CD4-positive, CD25-positive, alpha-beta regulatory T cell (primary cell): Measurements from ENCODE around the gene DAZAP2. TPM values are rescaled to one million over a fixed set of nuclear protein-coding genes. Genes with fewer than 3 reads are reported as not detected.

Source experiments
- ATAC-seq, 2 donors: fragments of 150-1000 bp; cut with Tn5 transposase; one replicate each; pipeline ENCODE4 v1.10.0; 2021; ENCODE audit warnings: low read depth in 2 of 2, moderate number of reproducible peaks in 2 of 2, moderate library complexity in 1 of 2
- DNase-seq, 3 donors: peaks; one replicate each; pipeline versions ENCODE4 v3.0.0 to v3.0.0-alpha.2; 2012 to 2022; ENCODE audit warnings: mixed read lengths in 1 of 3
- H3K27ac ChIP-seq: one replicate; pipeline ENCODE4 v1.7.0; 2013; ENCODE audit warnings: mild to moderate bottlenecking, low read length; ENCODE audit not compliant: insufficient read depth, poor library complexity, severe bottlenecking
- H3K27me3 ChIP-seq: one replicate; pipeline ENCODE4 v1.7.0; 2013; ENCODE audit warnings: low read length; ENCODE audit not compliant: control insufficient read depth, insufficient read depth
- H3K36me3 ChIP-seq: one replicate; pipeline ENCODE4 v1.7.0; 2013; ENCODE audit warnings: mild to moderate bottlenecking, low read length, moderate library complexity; ENCODE audit not compliant: control insufficient read depth, insufficient read depth
- H3K4me1 ChIP-seq: 2 replicates; pipeline ENCODE4 v1.7.0; 2013; ENCODE audit warnings: mild to moderate bottlenecking, low read length; ENCODE audit not compliant: insufficient read depth, control insufficient read depth, poor library complexity, severe bottlenecking
- H3K4me3 ChIP-seq: one replicate; pipeline ENCODE4 v1.7.0; 2013; ENCODE audit warnings: low read depth, mild to moderate bottlenecking, low read length, moderate library complexity
- H3K9me3 ChIP-seq, 2 experiments: 1 replicate in 1 of 2; 2 replicates in 1 of 2; pipeline ENCODE4 v1.7.0; 2013; ENCODE audit warnings: low read length in 2 of 2, mild to moderate bottlenecking in 1 of 2, moderate library complexity in 1 of 2; ENCODE audit not compliant: control insufficient read depth in 2 of 2
- H3K27ac Mint-ChIP-seq, 3 donors: one replicate each; pipeline ENCODE4 v1.8.0; 2020 to 2022; ENCODE audit warnings: mild to moderate bottlenecking in 3 of 3, mixed read lengths in 3 of 3, moderate library complexity in 2 of 3
- H3K27me3 Mint-ChIP-seq: one replicate; pipeline ENCODE4 v1.8.0; 2022; ENCODE audit warnings: mild to moderate bottlenecking, mixed read lengths
- H3K36me3 Mint-ChIP-seq: one replicate; pipeline ENCODE4 v1.8.0; 2020; ENCODE audit warnings: mixed read lengths
- H3K4me1 Mint-ChIP-seq, 4 donors: one replicate each; pipeline ENCODE4 v1.8.0; 2020 to 2022; ENCODE audit warnings: mixed read lengths in 4 of 4, mild to moderate bottlenecking in 1 of 4
- H3K4me3 Mint-ChIP-seq, 4 donors: one replicate each; pipeline ENCODE4 v1.8.0; 2020 to 2022; ENCODE audit warnings: mild to moderate bottlenecking in 4 of 4, mixed read lengths in 4 of 4, moderate library complexity in 3 of 4
- H3K9me3 Mint-ChIP-seq, 7 donors: one replicate each; pipeline ENCODE4 v1.8.0; 2020 to 2022; ENCODE audit warnings: mixed read lengths in 7 of 7, mild to moderate bottlenecking in 3 of 7, moderate library complexity in 2 of 7
- polyA plus RNA-seq, 4 donors: library from polyadenylated mRNA; unstranded; fragments of 300-500 nt; fragmentation: Illumina TruSeq; gene quantifications; one replicate each; pipeline ENCODE4 v1.2.3, GENCODE V29; 2021
- total RNA-seq: library from RNA; stranded (reverse); gene quantifications from one replicate; pipeline ENCODE4 v1.2.3, GENCODE V29; 2022

Gene DAZAP2
- total and polyA plus RNA-seq, 5 donors from 2014 or later, result 338 to 1,956 (median 1,560) TPM

- ATAC-seq (no peak), DNase-seq (no peak)
- Histone ChIP-seq H3K9me3 (no peaks in the 10 kb centered on the region), H3K36me3 (no peaks in the 10 kb centered on the region), H3K27ac (no peak overlapping the region), H3K4me3 (no peak overlapping the region), H3K4me1 (no peaks in the 10 kb centered on the region), H3K27me3 (no peaks in the 10 kb centered on the region)
- peaks cover 0 to 4% (median 1%) of the 10 kb centered on the region in 4 donors for H3K4me1 Mint-ChIP-seq
- no peak overlapping the region for H3K4me3 Mint-ChIP-seq
- peaks cover 10% of the 10 kb centered on the region for H3K27me3 Mint-ChIP-seq
- no peaks in the 10 kb centered on the region for H3K9me3 Mint-ChIP-seq
- H3K27ac Mint-ChIP-seq, result no peak overlapping the region
- H3K36me3 Mint-ChIP-seq, result no peaks in the 10 kb centered on the region
Measured at GRCh38 chr12:51227962-51228361, 10.7 kb upstream of the DAZAP2 start.

GRCh38 chr12:51229116-51229809 lies 9.4 kb upstream of the DAZAP2 start:
- no peak overlapping the region for H3K27ac Mint-ChIP-seq
- ATAC-seq, result no peak
- Histone ChIP-seq H3K27me3 (no peaks in the 10 kb centered on the region), H3K9me3 (no peaks in the 10 kb centered on the region), H3K4me1 (no peaks in the 10 kb centered on the region), H3K36me3 (no peaks in the 10 kb centered on the region), H3K4me3 (no peak overlapping the region), H3K27ac (no peak overlapping the region)
- H3K4me1 Mint-ChIP-seq, result peaks cover 0 to 4% (median 1%) of the 10 kb centered on the region in 4 donors
- peaks cover 10% of the 10 kb centered on the region for H3K27me3 Mint-ChIP-seq
- H3K4me3 Mint-ChIP-seq, result no peak overlapping the region
- no peak for DNase-seq
- no peaks in the 10 kb centered on the region for H3K36me3 Mint-ChIP-seq
- no peaks in the 10 kb centered on the region for H3K9me3 Mint-ChIP-seq

GRCh38 chr12:51232642-51233041 lies 6.0 kb upstream of the DAZAP2 start:
- Mint-ChIP-seq H3K4me1 (peaks cover 0 to 4% (median 1%) of the 10 kb centered on the region in 4 donors), H3K27ac (no peak overlapping the region), H3K9me3 (no peaks in the 10 kb centered on the region), H3K36me3 (no peaks in the 10 kb centered on the region), H3K27me3 (peaks cover 11% of the 10 kb centered on the region), H3K4me3 (no peak overlapping the region)
- ATAC-seq (no peak), DNase-seq (no peak)
- no peaks in the 10 kb centered on the region for H3K27me3 ChIP-seq
- H3K4me1 ChIP-seq, result peaks cover under 1% of the 10 kb centered on the region
- no peak overlapping the region for H3K27ac ChIP-seq
- H3K36me3 ChIP-seq, result no peaks in the 10 kb centered on the region
- H3K9me3 ChIP-seq, result no peaks in the 10 kb centered on the region
- H3K4me3 ChIP-seq, result no peak overlapping the region

GRCh38 chr12:51234530-51234929 lies 4.1 kb upstream of the DAZAP2 start:
- ATAC-seq (no peak), DNase-seq (no peak)
- no peaks in the 10 kb centered on the region for H3K9me3 ChIP-seq
- H3K4me1 ChIP-seq, result peaks cover 9% of the 10 kb centered on the region
- H3K27ac ChIP-seq, result no peak overlapping the region
- peaks cover 0 to 15% (median 10%) of the 10 kb centered on the region in 4 donors for H3K4me1 Mint-ChIP-seq
- peak overlapping the region in 2 of 4 donors; percentile 3 to 40 for H3K4me3 Mint-ChIP-seq
- no peaks in the 10 kb centered on the region for H3K36me3 Mint-ChIP-seq
- H3K27me3 ChIP-seq, result no peaks in the 10 kb centered on the region
- H3K36me3 ChIP-seq, result no peaks in the 10 kb centered on the region
- peaks cover 20% of the 10 kb centered on the region for H3K27me3 Mint-ChIP-seq
- no peaks in the 10 kb centered on the region for H3K9me3 Mint-ChIP-seq
- H3K4me3 ChIP-seq, result no peak overlapping the region
- no peak overlapping the region for H3K27ac Mint-ChIP-seq

- H3K27ac Mint-ChIP-seq, result peak overlapping the region; percentile 99 to 100 (median 100)
- Histone ChIP-seq H3K27ac (peak overlapping the region; percentile 100), H3K9me3 (no peaks in the 10 kb centered on the region), H3K27me3 (no peaks in the 10 kb centered on the region), H3K4me3 (peak overlapping the region; percentile 86), H3K36me3 (peaks cover 30% of the 10 kb centered on the region), H3K4me1 (peaks cover 36% of the 10 kb centered on the region)
- peaks cover 30% of the 10 kb centered on the region for H3K36me3 Mint-ChIP-seq
- H3K4me1 Mint-ChIP-seq, result peaks cover 17 to 47% (median 38%) of the 10 kb centered on the region in 4 donors
- ATAC-seq, result no peak
- no peak for DNase-seq
- no peaks in the 10 kb centered on the region for H3K9me3 Mint-ChIP-seq
- peaks cover 14% of the 10 kb centered on the region for H3K27me3 Mint-ChIP-seq
- peak overlapping the region; percentile 95 to 99 (median 98) for H3K4me3 Mint-ChIP-seq
Measured at GRCh38 chr12:51238037-51238509, 553 bp upstream of the DAZAP2 start.

- ATAC-seq (no peak), DNase-seq (no peak)
- peaks cover 14% of the 10 kb centered on the region for H3K27me3 Mint-ChIP-seq
- peaks cover 45% of the 10 kb centered on the region for H3K36me3 ChIP-seq
- no peaks in the 10 kb centered on the region for H3K27me3 ChIP-seq
- H3K27ac Mint-ChIP-seq, result peak overlapping the region; percentile 14 to 100 (median 75)
- H3K4me3 Mint-ChIP-seq, result peak overlapping the region; percentile 95 to 99 (median 98)
- peak overlapping the region; percentile 86 for H3K4me3 ChIP-seq
- H3K27ac ChIP-seq, result no peak overlapping the region
- peaks cover 18 to 69% (median 56%) of the 10 kb centered on the region in 4 donors for H3K4me1 Mint-ChIP-seq
- H3K36me3 Mint-ChIP-seq, result peaks cover 44% of the 10 kb centered on the region
- no peaks in the 10 kb centered on the region for H3K9me3 ChIP-seq
- H3K9me3 Mint-ChIP-seq, result no peaks in the 10 kb centered on the region
- H3K4me1 ChIP-seq, result peaks cover 37% of the 10 kb centered on the region
Measured at GRCh38 chr12:51240971-51241370, 2.3 kb downstream of the DAZAP2 start.

GRCh38 chr12:51242120-51242519 lies 3.5 kb downstream of the DAZAP2 start:
- Histone ChIP-seq H3K9me3 (no peaks in the 10 kb centered on the region), H3K36me3 (peaks cover 48% of the 10 kb centered on the region), H3K27ac (peak overlapping the region; percentile 52), H3K27me3 (no peaks in the 10 kb centered on the region), H3K4me3 (no peak overlapping the region), H3K4me1 (peaks cover 48% of the 10 kb centered on the region)
- H3K27ac Mint-ChIP-seq, result peak overlapping the region; percentile 60 to 79 (median 69)
- DNase-seq, result no peak
- peaks cover 22 to 79% (median 65%) of the 10 kb centered on the region in 4 donors for H3K4me1 Mint-ChIP-seq
- peaks cover 49% of the 10 kb centered on the region for H3K36me3 Mint-ChIP-seq
- peaks cover 9% of the 10 kb centered on the region for H3K27me3 Mint-ChIP-seq
- peak overlapping the region; percentile 57 to 90 (median 70) for H3K4me3 Mint-ChIP-seq
- ATAC-seq, result no peak
- H3K9me3 Mint-ChIP-seq, result no peaks in the 10 kb centered on the region

- Mint-ChIP-seq H3K27ac (peak overlapping the region in 1 of 3 donors; percentile 15), H3K27me3 (peaks cover 7% of the 10 kb centered on the region), H3K4me1 (peaks cover 28 to 84% (median 69%) of the 10 kb centered on the region in 4 donors), H3K36me3 (peaks cover 49% of the 10 kb centered on the region), H3K4me3 (peak overlapping the region; percentile 3 to 75 (median 58)), H3K9me3 (no peaks in the 10 kb centered on the region)
- DNase-seq, result no peak
- Histone ChIP-seq H3K27me3 (no peaks in the 10 kb centered on the region), H3K4me1 (peaks cover 53% of the 10 kb centered on the region), H3K9me3 (no peaks in the 10 kb centered on the region), H3K36me3 (peaks cover 48% of the 10 kb centered on the region), H3K27ac (peak overlapping the region; percentile 52), H3K4me3 (peak overlapping the region; percentile 14)
- no peak for ATAC-seq
Measured at GRCh38 chr12:51242876-51243275, 4.2 kb downstream of the DAZAP2 start.
